Measurements from ENCODE around the gene CCNK. TPM values are rescaled to one million over a fixed set of nuclear protein-coding genes. Genes with fewer than 3 reads are reported as not detected.
A peak's percentile ranks its signal among the peaks of the same experiment; 100 is the strongest.

Gene CCNK
- total RNA-seq, 2 donors from 2014 or later: 53.2 to 58.5 TPM

DNA sequence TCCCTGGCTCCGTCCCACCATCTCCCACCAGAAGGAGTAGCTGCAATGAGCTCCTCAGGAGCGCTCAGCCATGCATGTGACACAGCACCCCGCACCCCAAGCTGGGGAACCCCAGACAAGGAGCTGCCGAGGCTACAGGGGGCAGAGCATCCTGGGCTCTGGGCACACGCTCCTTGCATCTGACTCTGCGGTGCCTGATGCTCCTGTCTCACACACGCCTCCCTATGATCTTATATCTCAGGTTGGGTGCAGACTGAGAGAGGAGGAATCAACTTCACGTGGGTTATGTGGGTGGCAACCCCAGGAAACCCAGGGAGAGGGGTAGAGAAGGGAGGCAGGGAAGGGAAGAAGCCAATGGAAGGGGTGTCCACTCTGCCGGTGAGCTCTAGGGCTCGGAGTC is 60.0 kb downstream of the CCNK start:
- no peak for DNase-seq
- intact Hi-C loops (cut with DNase I, micrococcal nuclease): no loop called here
- no peak for ATAC-seq

GRCh38 chr14:99541677-99542470 is 60.7 kb downstream of the CCNK start:
- intact Hi-C loops (cut with DNase I, micrococcal nuclease): no loop called here
- peak; percentile 54 for ATAC-seq
- DNase-seq: no peak

DNA sequence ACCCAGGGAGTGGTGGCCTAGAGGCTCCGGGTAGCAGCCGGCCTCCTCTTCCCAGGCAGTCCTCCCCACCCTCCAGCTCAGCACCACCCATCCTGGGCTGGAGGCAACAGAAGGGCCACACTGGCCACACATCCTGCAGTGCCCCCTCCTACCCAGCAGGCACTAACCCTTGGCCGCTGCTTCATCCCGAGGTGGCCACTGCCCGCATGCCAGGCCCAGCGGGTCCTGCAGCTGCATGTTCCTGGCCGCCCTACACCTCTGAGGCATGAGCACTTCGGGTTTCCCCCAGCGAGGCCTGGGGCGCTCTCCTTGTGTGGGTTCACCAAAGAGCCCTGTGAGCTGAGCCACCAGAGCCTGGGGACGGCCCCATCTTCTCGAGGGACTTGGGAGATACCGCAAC is 61.4 kb downstream of the CCNK start:
- ATAC-seq: no peak
- DNase-seq: no peak

GRCh38 chr14:99543370-99543769 is 62.2 kb downstream of the CCNK start:
- intact Hi-C loops (cut with DNase I, micrococcal nuclease): no loop called here
- DNase-seq (no peak), ATAC-seq (no peak)

More for the DNA sequence above, 61.4 kb downstream of the CCNK start:
- intact Hi-C loops (cut with DNase I, micrococcal nuclease): no loop called here

- DNase-seq (no peak), ATAC-seq (no peak)
- intact Hi-C loops (cut with DNase I, micrococcal nuclease): no loop called here
Observed at GRCh38 chr14:99543985-99544384, 62.8 kb downstream of the CCNK start.

- intact Hi-C loops (cut with DNase I, micrococcal nuclease): no loop called here
- DNase-seq: no peak
Observed at GRCh38 chr14:99544991-99545390, 63.8 kb downstream of the CCNK start.

DNA sequence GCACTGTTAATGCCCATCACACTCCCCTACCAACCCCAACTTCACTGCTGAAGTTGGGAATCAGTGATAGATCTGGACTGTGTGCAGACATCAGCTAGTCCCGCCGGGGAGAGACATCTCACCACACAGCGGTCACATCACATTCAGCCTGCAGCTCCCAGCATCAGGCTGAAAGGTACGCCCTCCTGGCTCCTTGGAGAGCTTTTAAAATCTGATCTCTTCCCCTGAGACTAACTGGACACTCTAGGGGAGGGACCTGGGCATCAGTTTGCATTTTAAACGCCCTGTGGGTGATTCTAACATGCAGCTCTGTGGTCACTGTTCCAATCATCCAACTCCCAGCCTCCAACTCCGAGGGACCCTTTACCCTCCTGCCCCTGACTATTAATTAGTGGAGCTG is 64.4 kb downstream of the CCNK start:
- ATAC-seq (no peak), DNase-seq (no peak)
- intact Hi-C loops (cut with DNase I, micrococcal nuclease): no loop called here

More at GRCh38 chr14:99544991-99545390, 63.8 kb downstream of the CCNK start:
- ATAC-seq: no peak

DNA sequence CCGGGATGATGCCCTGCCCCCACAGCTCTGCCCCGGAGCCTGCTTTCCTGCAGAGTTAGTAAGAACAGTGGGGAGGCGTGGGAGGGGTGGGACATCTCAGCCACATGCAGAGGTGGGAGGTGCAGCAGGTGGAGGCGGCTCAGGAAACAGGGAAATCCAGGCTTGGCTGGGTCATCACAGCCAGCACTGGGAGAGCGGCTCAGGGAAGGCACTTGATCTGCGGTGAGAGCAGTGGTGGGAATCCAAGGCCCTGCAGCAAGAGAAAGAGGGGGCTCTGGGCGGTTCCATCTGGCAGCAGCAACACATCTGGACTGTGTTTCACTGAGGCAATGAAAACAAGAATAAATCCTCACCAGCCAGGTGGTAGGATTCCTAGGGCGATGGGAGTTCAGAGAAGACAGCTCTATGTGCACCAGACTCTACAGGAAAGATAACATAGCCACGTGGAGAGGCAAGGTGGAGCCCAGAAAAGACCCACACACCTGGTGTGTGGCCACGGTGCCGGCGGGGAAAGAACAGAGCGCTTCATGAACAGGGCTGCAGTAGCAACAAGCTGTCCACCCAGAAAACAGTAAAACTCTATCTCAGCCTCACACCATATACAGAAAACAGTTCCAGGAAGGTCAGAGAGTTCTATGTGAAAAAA is 65.1 kb downstream of the CCNK start:
- no peak for DNase-seq
- intact Hi-C loops (cut with DNase I, micrococcal nuclease): no loop called here
- no peak for ATAC-seq

DNA sequence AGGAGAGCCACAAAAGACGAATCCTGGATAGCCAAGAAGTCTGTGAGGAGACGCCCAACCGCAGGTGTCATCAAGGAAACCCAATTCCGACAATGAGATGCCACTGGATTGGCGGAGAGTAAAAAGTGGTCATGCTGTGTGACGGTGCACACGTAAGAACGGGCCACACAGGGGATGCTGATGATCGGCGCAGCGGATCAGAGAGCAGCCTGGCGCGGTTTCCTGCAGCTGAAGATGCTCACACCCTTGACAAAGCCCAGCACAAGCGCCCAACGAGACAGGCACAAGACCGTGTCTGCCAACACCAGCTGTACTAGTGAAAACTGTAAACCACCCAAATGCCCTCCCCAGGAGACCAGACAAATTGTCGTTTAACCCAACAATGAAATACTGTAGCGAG is 67.0 kb downstream of the CCNK start:
- DNase-seq (no peak), ATAC-seq (no peak)
- intact Hi-C loops (cut with DNase I, micrococcal nuclease): no loop called here

DNA sequence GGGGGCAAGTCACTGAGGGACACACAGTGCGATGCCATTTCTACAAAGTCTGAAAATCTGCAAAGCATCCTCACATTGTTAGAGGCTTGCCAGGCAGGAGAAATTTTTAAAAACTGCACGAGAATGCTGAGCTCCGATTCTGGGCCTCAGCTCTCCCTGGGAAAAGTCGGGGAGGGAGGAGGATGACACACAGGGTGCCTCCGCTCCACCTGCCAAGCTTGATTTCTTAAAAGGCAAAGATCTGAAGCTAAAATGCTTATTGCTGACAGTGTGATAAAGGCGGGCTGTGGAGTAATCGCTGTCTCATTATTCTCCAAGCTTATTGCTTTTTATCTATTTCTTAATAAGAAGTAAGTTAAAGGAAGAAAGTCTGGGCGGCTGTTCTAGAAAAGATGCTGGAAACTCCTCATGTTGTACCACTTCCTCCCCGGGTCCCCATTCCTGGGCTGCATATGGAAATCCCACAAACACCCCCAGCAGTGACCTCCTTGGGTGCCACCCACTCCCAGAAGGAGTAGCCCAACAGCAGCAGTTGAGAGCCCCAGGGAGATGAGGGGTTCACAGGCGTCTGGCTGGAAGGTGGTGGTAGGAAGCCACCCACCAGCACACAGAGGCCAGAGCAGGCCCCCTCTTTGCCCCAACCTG is 67.8 kb downstream of the CCNK start:
- DNase-seq: no peak
- intact Hi-C loops (cut with DNase I, micrococcal nuclease): no loop called here
- no peak for ATAC-seq

DNA sequence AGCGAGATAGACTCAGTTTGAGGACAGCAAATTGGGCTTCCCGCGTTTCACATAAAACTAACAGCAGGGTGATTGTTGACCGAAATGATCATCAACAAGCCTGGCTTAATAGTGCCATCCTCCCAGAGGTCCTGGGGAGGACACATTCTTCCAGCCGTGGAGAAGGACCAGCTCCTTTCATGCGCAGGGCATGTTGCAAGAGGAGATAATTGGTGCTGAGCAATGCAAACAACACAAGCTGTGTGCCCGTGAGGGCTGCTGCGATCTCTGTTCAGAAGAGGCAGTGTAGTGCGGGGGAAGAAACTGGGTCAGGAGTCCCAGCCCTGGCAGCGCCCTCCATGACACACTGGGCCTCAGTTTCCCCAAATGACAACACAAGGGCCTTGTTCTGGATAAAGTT is 68.5 kb downstream of the CCNK start:
- ATAC-seq (no peak), DNase-seq (no peak)
- intact Hi-C loops (cut with DNase I, micrococcal nuclease): no loop called here

GRCh38 chr14:99550387-99550992 is 69.3 kb downstream of the CCNK start:
- intact Hi-C loops (cut with DNase I, micrococcal nuclease): no loop called here
- DNase-seq (no peak), ATAC-seq (no peak)

GRCh38 chr14:99551034-99551922 is 70.1 kb downstream of the CCNK start:
- intact Hi-C loops (cut with DNase I, micrococcal nuclease): no loop called here
- ATAC-seq: no peak
- no peak for DNase-seq

DNA sequence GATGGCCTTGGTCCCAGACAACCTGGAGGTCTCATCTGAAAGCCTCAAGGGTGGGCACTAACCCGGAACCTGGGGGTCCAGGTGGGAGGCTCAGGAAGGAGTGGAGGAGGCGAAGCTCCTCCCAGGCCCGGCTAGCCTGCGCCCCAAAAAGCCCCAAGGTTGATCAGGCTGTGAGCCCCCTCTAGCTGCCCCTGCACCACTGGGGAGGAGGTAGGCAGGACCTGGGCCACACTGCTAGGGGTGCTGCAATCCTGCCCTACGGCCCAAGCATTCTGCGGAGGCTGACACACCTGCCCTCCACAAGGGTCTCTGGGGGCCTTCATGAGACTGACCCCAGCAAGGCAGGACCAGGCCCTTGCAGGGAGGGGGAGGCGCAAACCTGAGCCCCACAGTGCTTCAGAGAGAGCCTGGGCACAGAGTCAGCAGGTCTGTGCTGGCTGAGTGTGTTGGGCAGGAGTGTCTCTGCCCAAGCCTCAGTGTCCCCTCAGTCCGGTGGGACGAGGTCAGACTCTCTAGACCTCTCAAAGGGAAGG is 70.9 kb downstream of the CCNK start:
- no peak for DNase-seq
- no peak for ATAC-seq
- intact Hi-C loops (cut with DNase I, micrococcal nuclease): no loop called here

DNA sequence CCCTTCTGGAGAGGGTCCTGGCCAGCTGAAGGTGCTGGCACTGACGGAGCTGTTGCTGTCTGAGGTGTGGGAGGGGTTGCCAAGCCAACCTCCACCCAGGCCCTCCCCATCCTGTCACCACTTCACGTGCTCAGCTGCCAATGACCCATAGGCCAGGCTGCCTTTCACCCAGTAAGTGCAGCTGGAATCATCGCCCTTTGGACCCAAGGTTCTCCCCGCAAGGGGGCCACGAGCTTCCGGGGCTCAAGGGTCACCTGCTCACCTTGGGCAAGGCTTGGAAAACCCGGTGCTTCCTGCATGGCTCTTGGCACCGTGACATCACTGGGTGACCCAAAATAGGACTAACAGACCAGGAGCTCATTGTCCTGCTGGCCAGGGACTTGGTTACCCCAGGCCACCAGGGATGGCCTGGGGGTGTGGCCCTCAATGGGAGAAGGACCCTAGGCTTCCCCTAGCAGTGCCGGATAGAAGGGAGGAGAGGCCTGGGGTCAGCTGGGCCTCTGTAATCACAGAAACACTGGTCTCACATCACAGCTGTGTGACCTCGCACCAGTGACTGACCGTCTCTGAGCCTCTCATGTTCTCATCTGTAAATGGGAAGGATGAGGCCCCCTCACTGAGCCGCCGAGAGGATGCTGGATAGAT is 71.5 kb downstream of the CCNK start:
- ATAC-seq (peak; percentile 79), DNase-seq (peak; percentile 84 to 88)
- intact Hi-C loops (cut with DNase I, micrococcal nuclease): no loop called here

DNA sequence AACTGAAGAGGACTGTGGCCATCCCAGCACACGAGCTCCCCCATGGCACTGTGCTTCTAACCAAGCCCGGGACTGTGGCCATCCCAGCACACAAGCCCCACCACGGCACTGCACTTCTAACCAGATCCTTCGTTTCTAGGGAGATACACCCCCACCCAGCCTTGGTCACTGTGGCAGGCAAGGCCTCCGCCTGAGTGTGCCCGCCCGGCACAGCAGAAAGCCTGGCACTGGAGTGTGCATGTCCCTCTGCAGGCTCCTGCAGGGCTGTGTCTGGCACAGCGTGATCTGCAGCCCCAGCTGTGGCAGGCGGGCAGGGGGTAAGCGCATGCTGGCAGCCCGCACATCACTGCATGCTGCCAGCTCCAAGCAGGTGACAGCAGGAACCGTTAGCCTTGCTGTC is 73.0 kb downstream of the CCNK start:
- intact Hi-C loops (cut with DNase I, micrococcal nuclease): no loop called here
- DNase-seq (no peak), ATAC-seq (peak; percentile 23)

- DNase-seq: peak; percentile 75 to 81
- peak; percentile 76 for ATAC-seq
- intact Hi-C loops (cut with DNase I, micrococcal nuclease): no loop called here
Observed at GRCh38 chr14:99554757-99555531, 73.7 kb downstream of the CCNK start.
